Liver (tissue), 3 donors: ENCODE results near the gene ATXN10.

Source experiments
- CTCF ChIP-seq: fragments of 150-350 bp; IDR thresholded peaks from 2 replicates; pipeline ENCODE4 v1.5.1; 2017; ENCODE audit warnings: improper control_type of control experiment, low read depth, low read length; ENCODE audit not compliant: missing input control
- EGR1 ChIP-seq, 2 donors: IDR thresholded peaks; 2 replicates each; pipeline ENCODE4 v1.6.1; 2016 to 2018; ENCODE audit warnings: antibody characterized with exemption in 2 of 2, low read depth in 2 of 2
- GABPA ChIP-seq, 2 donors: IDR thresholded peaks in 1 of 2; conservative IDR thresholded peaks in 1 of 2; 2 replicates each; pipeline ENCODE4 v1.6.1; 2016; ENCODE audit warnings: antibody characterized with exemption in 2 of 2, mild to moderate bottlenecking in 1 of 2, moderate library complexity in 1 of 2
- JUND ChIP-seq, 2 donors: IDR thresholded peaks; 2 replicates each; pipeline ENCODE4 v1.6.1; 2016; ENCODE audit warnings: antibody characterized with exemption in 2 of 2
- MAX ChIP-seq: IDR thresholded peaks from 2 replicates; pipeline ENCODE4 v1.6.1; 2016; ENCODE audit warnings: antibody characterized with exemption
- RAD21 ChIP-seq, 2 donors: IDR thresholded peaks; 2 replicates each; pipeline ENCODE4 v1.6.1; 2016; ENCODE audit warnings: antibody characterized with exemption in 2 of 2, mild to moderate bottlenecking in 2 of 2
- REST ChIP-seq: IDR thresholded peaks from 2 replicates; pipeline ENCODE4 v1.6.1; 2016; ENCODE audit warnings: antibody characterized with exemption, mild to moderate bottlenecking
- SP1 ChIP-seq: IDR thresholded peaks from 2 replicates; pipeline ENCODE4 v1.6.1; 2018; ENCODE audit warnings: antibody characterized with exemption, mild to moderate bottlenecking
- donor health status: healthy.
- donor health status: healthy.

GRCh38 chr22:45664136-45664646 is 7.4 kb upstream of the ATXN10 start:
- TF ChIP-seq CTCF (no peak), EGR1 (IDR thresholded peaks at IDR 0.05; ENCODE audit: low read depth in 2 of 2) (no peak), JUND (IDR thresholded peaks at IDR 0.05) (no peak), SP1 (no peak), GABPA (IDR thresholded peaks at IDR 0.05 in 1 of 2, conservative IDR thresholded peaks at IDR 0.05 in 1 of 2) (no peak), RAD21 (IDR thresholded peaks at IDR 0.05) (no peak), REST (no peak), MAX (no peak)
